ENCODE results near the gene IPP.
"Not testable (repeated sequence)": the region's sequence is repeated elsewhere in the genome, so short reads cannot be mapped to it uniquely, and the experiment has no call there.

IPP gene

GRCh38 chr1:45750298-45751038 lies at the start of gene IPP:
Gene IPP (minus strand): TSS chr1:45750653. CDS start chr1:45746411, 4,242 bp downstream.
- DNase-seq, result peak; percentile 95

DNA sequence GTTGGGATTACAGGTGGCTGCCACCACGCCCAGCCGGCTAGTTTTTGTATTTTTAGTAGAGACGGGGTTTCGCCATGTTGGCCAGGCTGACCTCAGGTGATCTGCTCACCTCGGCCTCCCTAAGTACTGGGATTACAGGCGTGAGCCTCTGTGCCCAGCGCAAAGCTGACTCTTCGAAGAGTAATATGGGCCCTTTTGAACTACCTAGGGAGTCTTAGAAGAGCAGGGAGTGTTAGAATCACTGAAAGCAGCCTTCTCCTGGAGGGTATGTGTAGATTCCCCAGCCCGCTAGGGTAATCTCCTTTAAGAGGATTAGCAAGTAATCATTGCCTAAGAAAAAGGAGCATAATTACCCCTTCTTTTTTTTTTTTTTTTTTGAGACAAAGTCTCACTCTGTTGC lies 46.5 kb upstream of the IPP start:
- DNase-seq, result no peak

GRCh38 chr1:45796381-45796780 lies 45.9 kb upstream of the IPP start:
- no peak for DNase-seq

- no peak for DNase-seq
Observed at GRCh38 chr1:45793942-45794604, 43.6 kb upstream of the IPP start.

DNA sequence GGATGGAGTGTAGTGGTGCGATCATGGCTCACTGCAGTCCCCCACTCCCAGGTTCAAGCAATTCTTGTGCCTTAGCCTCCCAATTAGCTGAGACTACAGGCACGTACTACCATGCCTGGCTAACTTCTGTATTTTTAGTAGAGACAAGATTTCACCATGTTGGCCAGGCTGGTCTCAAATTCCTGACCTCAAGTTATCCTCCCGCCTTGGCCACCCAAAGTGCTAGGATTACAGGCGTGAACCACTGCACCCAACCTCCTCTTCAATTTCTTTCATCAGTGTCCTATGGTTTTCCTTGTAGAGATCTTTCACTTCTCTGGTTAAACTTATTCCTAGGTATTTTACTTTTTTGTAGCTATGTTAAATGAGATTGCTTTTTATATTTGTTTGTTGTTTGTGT lies 42.3 kb upstream of the IPP start:
- DNase-seq, result no peak

- no peak for DNase-seq
Observed at GRCh38 chr1:45789601-45790000, 39.1 kb upstream of the IPP start.

DNA sequence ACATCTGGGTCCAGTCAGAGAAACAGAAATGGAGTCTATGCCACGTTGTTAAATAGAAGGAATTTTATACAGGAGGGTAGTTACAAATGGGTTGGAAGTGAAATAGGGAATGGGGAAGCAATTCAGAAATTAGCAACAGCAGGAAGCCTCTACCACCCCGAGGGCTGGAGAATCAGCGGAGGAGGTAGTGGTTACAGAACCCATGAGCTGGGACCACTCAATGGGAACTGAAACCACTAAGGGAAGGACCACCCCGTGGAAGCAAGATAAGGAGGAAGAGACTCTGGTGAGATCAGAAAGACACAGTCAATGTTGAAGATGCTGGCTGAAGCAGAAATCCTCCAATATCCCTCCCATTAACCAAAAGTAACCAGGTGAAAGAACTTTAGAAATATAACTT lies 37.5 kb upstream of the IPP start:
- DNase-seq, result no peak

- DNase-seq, result no peak
Observed at GRCh38 chr1:45785583-45785982, 35.1 kb upstream of the IPP start.

DNA sequence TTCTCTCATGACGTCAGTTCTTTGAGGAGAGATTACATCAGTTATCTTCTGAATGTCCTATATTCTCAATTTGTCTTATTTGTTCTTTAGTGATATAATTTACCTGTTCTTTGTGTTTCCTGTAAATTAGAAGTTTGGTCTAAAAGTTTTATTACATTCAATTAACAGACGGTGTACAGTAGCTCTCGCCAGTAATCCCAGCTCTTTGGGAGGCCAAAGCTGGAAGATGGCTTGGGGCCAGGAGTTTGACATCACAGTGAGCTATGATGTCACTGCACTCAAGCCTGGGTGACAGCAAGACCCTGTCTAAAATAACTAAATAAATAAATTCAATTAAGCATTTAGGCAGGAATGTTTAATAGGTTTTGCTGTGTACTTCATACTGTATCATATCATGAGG lies 25.3 kb upstream of the IPP start:
- no peak for DNase-seq

DNA sequence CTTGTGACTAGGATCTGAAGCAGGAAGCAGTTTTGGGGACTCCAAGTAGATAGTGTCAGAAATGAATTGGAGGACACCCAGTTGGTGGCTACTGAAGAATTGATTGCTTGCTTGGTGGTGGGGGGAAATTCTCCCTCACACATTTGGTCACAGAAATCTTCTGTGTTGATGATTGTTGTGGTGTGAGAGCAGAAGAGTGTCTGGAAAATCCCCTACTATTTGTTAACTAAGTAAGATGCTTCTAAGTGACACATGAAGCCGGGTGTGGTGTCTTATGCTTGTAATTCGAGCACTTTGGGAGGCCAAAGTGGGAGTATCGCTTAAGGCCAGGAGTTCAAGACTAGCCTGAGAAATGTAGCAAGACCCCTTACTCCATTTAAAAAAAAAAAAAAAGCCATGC lies 22.5 kb upstream of the IPP start:
- DNase-seq, result no peak

DNA sequence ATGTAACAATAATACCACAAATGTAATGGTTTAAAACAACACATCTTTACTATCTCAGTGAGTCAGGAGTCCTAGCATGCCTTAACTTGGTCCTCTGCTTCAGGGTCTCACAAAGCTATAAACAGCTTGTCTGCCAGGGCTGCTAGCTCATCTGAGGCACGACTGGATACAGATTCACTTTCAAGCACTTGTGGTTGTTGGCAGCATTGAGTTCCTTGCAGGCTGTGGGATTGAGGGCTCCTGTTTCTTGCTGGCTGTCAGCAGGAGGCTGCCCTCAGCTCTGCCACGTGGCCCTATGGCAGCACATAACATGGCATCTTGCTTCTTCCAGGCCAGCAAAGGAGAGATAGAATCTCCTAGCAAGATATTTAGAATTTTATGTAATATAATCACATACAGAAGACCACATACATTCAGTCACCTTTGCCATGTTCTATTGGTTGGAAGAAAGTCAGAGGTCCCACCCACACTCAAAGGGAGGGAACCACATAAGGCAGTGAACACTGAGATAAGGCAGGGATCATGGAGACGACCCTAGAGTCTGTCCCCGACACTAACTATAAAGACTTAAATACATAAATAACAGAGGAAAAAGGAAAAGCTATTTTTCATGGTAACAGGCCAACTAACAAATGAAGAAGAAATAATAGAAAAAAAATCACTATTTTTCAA lies 18.9 kb upstream of the IPP start:
- no peak for DNase-seq

- DNase-seq, result no peak
Observed at GRCh38 chr1:45767035-45767434, 16.6 kb upstream of the IPP start.

- DNase-seq, result no peak
Observed at GRCh38 chr1:45765999-45766792, 15.7 kb upstream of the IPP start.

- DNase-seq, result no peak
Observed at GRCh38 chr1:45762291-45762690, 11.8 kb upstream of the IPP start.

DNA sequence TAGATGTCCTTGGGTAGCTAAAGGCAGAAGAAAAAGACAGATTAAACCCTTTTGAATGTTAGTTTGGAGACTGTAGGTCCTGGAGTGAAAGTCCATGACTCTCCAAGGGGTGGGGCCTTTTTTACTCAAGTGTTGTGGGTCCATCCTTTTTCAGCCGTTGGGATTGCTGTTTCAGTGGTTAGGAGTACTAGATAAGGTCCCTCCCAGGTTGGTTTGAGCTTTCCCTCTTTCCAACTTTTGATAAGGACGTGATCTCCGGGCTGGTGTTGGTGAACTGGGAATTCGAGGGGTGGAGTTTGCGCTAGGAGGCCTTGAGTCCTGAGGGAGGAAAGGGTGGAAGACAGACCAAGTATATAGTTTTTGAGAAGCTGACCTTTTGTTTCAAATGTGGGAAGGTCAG lies 5.2 kb upstream of the IPP start:
- DNase-seq, result no peak

GRCh38 chr1:45753248-45754037 lies 3.0 kb upstream of the IPP start:
- no peak for DNase-seq

- no peak for DNase-seq
Observed at GRCh38 chr1:45752441-45753052, 2.1 kb upstream of the IPP start.

- DNase-seq, result no peak
Observed at GRCh38 chr1:45752014-45752413, 1.6 kb upstream of the IPP start.

DNA sequence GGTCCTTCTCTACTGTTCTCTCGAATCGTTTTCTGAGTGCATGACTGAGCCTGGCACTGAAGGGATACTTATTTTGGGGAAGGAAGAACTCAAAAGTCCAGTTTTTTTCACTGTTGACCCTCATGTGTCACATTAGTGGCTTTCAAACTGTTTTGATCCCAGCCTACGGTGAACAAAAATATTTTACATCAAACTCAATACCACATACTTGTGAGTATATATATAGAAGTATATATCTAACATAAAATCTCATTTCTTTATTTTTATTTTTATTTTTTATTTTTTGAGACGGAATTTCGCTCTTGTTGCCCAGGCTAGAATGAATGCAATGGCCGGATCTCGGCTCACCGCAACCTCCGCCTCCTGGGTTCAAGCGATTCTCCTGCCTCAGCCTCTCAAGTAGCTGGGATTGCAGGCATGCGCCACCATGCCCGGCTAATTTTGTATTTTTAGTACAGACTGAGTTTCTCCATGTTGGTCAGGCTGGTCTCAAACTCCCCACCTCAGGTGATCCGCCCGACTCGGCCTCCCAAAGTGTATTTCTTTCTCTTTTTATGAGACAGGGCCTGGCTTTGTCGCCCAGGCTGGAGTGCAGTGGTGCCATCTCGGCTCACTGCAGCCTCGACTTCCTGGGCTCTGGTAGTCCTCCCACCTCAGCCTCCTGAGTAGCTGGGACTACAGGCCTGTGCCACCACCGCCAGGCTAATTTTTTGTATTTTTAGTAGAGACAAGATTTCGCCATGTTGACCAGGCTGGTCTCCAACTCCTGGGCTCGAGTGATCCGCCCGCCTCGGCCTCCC lies 786 bp upstream of the IPP start:
- not testable (repeated sequence) for DNase-seq

DNA sequence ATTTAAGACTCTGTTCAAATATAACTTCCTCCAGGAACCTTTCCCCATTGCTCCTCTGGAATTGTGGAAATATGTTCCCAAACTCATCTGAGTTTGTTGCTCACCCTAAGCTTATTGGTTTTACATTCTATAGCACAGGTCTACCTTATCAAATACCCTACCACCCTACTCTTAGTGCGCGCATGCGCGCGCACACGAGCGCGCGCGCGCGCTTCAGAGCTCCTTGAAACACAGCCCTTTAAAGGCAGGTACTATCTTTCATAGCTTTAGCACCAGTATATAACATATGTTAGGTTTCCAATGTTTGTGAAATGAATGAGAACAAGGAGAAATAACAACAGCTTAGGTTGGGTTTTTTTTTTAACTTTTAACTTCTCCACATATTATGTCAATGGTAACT lies 3.5 kb downstream of the IPP start:
- no peak for DNase-seq

- DNase-seq, result not testable (repeated sequence)
Observed at GRCh38 chr1:45739641-45740156, 10.8 kb downstream of the IPP start.

All from NCI-H1694 (cell line).